ENCODE results near the gene ATF7.
"Not testable (repeated sequence)": the region's sequence is repeated elsewhere in the genome, so short reads cannot be mapped to it uniquely, and the experiment has no call there.

Gene ATF7

DNA sequence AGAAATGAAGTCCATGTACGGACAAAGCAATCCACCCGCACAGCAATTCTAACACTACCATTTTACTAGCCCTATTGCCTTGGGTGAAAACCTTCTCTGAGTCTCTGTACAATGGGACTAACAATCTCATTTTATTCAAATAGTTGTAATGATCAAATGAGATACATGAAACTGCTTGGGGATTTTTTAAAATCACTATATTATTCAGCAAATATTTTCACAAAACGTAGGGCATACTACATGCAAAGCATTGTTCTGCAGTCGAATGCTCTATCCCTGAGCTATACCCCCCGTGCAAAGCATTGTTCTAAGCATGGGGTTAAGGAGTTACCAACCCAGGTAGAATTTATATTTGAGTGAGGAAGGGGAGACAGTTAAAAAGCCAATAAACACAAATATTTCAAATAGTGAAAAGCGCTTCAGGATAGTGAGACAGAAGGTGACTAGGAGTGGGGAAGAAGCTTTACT is 554 bp upstream of the ATF7 start:
- no peak for DNase-seq

- no peak for DNase-seq
These were observed 723 bp downstream of the ATF7 start for GRCh38 chr12:53625373-53625945.

GRCh38 chr12:53624956-53625355 is 1.2 kb downstream of the ATF7 start:
- no peak for DNase-seq

- DNase-seq = no peak
These were observed 1.7 kb downstream of the ATF7 start for GRCh38 chr12:53624458-53624857.

GRCh38 chr12:53623548-53624385 is 2.4 kb downstream of the ATF7 start:
- no peak for DNase-seq

DNA sequence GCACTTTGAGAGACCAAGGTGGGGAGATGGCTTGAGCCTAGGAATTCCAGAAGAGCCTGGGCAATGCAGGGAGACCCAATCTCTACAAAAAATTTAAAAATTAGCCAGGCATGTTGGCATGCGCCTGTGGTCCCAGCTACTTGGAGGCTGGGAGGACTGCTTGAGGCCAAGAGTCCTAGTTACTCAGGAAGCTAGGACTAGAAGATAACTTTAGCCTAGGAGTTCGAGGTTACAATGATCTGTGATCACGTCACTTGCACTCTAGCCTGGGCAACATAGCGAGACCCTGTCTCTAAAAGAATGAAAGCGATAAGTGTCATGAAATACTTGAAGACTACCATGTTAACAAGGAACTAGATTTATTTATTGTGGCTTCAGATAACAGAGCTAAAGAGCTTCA is 3.5 kb downstream of the ATF7 start:
- DNase-seq = no peak

DNA sequence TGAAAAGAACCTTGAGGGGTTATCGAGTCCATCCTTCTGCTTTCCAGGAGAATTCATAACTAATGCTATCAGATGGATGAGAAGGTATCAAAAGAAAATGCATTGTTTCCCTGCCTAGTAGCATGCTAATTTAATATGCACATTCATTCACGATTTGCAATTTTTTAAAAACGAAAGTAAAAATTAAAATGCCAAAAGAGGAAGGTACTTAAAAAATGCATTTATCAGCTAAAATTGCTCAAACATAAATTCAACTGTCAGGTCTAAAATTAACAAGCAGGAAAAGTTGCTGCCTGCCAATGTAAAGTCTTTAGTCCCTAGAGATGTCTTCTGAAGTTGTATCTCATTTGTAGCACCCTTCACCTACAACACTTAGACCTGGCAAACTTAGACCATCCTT is 7.9 kb downstream of the ATF7 start:
- no peak for DNase-seq

DNA sequence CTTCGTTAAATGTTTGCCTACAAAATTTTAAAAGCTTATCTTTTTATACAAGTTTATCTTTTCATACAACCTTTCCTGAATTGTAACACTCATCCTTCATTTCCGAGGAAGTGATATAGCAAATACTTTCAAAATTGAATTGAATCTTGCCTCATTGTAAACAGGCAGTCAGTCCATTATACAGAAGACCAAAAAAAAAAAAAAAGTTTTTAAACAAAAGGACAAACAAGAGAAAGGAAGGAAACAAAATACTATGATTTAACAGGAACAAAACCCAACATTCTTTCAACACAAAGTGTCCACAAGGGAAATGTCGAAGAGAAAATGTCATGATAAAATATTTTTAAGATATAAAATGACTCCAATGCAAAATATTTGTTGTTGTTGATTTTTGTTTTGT is 8.5 kb downstream of the ATF7 start:
- no peak for DNase-seq

DNA sequence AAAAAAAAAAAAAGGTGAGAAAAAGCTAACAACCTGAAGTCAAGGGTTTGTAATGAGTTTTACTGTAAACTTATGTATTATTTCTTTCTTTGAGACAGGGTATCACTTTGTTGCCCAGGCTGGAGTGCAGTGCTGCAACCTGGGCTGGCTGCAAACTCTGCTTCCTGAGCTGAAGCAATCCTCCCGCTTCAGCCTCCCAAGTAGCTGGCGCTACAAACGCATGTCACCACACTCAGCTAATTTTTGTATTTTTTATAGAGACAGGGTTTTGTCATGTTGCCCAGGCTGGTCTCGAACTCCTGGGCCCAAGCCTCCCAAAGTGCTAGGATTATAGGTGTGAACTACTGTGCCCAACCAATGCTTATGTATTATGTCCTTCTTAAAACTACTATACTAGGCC is 9.2 kb downstream of the ATF7 start:
- no peak for DNase-seq

- no peak for DNase-seq
These were observed 12.4 kb downstream of the ATF7 start for GRCh38 chr12:53613821-53614220.

GRCh38 chr12:53612978-53613377 is 13.2 kb downstream of the ATF7 start:
- no peak for DNase-seq

- DNase-seq = no peak
These were observed 14.9 kb downstream of the ATF7 start for GRCh38 chr12:53611304-53611703.

DNA sequence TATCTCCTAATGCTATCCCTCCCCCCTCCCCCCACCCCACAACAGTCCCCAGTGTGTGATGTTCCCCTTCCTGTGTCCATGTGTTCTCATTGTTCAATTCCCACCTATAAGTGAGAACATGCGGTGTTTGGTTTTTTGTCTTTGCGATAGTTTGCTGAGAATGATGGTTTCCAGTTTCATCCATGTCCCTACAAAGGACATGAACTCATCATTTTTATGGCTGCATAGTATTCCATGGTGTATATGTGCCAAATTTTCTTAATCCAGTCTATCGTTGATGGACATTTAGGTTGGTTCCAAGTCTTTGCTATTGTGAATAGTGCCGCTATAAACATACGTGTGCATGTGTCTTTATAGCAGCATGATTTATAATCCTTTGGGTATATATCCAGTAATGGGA is 19.5 kb downstream of the ATF7 start:
- DNase-seq = not testable (repeated sequence)

- no peak for DNase-seq
These were observed 21.6 kb downstream of the ATF7 start for GRCh38 chr12:53604581-53604980.

DNA sequence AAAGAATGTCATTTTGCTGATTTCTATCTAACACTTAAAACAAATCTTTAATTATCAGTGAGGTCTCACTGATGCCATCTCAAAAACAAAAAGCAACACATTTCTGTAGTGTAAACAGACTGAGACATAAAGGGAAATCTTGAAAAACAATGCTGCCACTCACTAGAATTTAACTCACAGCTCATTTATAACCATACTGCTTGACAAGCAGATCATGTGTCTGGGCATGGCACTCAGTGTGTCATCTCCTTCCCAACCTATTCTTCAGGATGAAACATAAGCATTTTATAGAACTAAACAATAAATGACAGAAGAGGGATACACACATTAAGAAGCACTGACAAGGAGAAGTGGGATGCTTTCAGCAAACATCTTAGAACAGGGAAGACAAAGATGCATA is 22.4 kb downstream of the ATF7 start:
- no peak for DNase-seq

DNA sequence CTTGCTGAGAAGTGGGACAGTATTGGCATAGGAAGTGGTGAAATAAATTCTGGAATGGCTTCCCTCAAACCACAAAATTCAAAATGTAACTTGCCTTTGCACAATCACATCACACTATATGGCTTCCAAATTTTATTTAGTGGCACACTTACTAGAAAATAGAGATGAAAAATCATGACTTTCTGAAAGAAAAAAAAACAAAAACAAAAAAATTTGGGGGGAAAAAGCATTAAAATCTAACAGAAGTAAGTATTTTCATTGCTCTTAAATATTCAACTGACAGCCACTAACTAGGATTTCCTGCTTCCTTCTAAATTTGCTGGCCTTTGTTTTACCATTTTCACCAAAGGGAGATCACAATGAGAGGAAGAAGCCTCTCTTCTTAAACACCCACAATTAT is 23.0 kb downstream of the ATF7 start:
- DNase-seq = no peak

DNA sequence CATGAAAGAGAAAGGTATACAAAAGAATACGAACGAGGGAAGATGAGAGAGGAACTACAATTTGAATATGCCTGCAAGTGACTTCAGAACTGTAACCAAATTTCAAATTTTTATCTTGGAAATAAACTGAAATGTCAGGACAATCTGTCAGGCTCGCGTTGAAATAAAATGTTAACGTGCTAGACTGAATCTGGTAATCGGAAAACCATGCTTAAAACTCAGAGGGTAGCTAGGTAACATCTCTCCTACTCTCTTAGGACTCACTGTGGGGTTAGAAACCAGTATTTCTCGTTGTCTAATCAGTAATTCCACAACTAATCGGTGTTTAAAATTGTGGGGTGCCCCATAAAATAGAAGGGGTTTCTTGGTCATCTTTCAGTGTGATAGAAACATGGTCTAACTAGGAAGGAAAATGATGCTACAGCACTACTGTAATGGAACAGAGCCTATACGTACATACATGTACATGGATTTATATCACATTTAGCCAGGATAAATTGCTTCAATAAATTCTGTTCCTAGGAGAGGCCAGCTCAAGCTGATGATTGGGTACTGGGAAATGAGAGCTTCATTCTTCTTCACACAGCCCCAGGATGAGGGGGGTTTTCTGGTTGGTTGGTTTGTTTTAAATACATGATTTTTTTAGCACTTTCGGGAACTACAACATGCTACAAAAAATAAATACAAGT is 23.9 kb downstream of the ATF7 start:
- no peak for DNase-seq

GRCh38 chr12:53601296-53601847 is 24.8 kb downstream of the ATF7 start:
- no peak for DNase-seq

DNA sequence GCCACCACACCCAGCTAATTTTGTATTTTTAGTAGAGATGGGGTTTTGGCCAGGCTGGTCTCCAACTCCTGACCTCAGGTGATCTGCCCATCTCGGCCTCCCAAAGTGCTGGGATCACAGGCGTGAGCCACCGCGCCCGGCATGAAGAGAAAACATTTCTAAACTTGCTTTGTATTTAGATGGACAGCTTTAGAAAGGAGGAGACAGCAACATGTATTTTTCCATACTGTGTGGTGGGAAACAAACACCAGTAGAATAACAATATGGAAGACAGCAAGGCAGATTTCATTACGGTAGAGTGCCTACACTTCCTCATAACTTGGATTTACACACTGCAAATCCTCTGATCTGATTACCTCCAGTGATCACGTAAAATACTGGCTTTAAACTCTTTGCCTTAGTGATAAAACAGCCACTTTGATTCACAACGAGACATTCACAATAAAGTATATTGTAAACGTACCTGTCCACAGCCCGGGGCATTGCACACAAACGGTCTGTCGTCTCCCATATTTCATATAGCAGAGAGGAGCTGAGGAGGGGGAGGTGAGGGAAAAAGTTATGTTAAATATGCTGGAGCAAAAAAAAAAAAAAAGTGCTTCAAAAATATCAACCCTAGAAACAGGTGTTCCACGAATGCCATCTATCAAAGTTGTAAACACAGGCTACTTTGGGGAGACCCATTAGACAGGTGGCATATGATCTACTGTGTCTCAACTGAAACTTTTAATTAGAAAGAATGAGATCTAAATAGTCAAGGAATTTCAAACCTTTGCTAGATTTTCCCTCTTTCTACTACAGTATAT is 25.5 kb downstream of the ATF7 start:
- no peak for DNase-seq

GRCh38 chr12:53599579-53599978 is 26.6 kb downstream of the ATF7 start:
- no peak for DNase-seq

- not testable (repeated sequence) for DNase-seq
These were observed 27.2 kb downstream of the ATF7 start for GRCh38 chr12:53598971-53599370.

DNA sequence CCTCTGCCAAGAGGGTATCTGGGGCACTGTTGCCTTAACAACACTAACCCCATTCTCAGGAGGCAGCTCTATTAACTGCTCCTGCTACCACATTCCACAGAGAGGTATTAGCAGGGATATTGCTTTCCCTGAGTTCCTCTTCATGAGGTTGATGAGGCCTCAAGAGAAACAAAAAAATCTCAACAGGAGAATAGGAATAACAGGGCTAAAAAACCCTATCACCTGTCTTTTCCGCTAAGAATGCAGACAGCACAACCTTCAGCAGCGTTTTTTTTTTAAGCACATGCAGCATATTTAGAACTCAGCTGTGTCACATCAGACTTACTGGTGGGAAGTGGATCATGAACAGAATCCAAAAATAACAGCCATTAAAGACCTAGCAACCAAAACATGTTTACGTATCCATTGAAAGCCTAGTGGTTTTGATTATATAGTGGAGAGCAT is 29.2 kb downstream of the ATF7 start:
- DNase-seq = no peak

All from CD4-positive, alpha-beta T cell treated with Interleukin-10 for 1 hour (primary cell).